Keratinocyte (primary cell): Measurements from ENCODE around the gene CHD1. TPM values are rescaled to one million over a fixed set of nuclear protein-coding genes. Genes with fewer than 3 reads are reported as not detected.

Experiments
- DNase-seq: peaks from one replicate; pipeline ENCODE4 v3.0.0-alpha.2; 2011; ENCODE audit warnings: low read depth, missing footprints, low spot score
- FAIRE-seq: peaks from 2 replicates; lab custom pipeline; 2011; peaks lifted over from hg19 to GRCh38; lab: Jason Lieb, UNC
- H2AFZ ChIP-seq: 2 replicates; pipeline ENCODE4 v1.6.0; 2012; ENCODE audit warnings: low read length, control low read depth, inconsistent platforms; ENCODE audit not compliant: control insufficient read depth
- H3K27ac ChIP-seq: 2 replicates; pipeline ENCODE4 v1.5.1; 2011; ENCODE audit warnings: low read length; ENCODE audit not compliant: control insufficient read depth, insufficient read depth
- H3K27me3 ChIP-seq: 3 replicates; pipeline ENCODE4 v1.6.0; 2011; ENCODE audit warnings: low read length; ENCODE audit not compliant: control insufficient read depth, insufficient read depth; ENCODE audit errors: extremely low read depth
- H3K36me3 ChIP-seq, 2 experiments: 2 replicates in 1 of 2; 3 replicates in 1 of 2; pipeline ENCODE4 v1.5.1; 2011; ENCODE audit warnings: low read length in 2 of 2, mild to moderate bottlenecking in 1 of 2; ENCODE audit not compliant: control insufficient read depth in 2 of 2, insufficient read depth in 2 of 2; ENCODE audit errors: extremely low read depth in 1 of 2
- H3K4me1 ChIP-seq: 3 replicates; pipeline ENCODE4 v1.5.1; 2011; ENCODE audit warnings: low read length; ENCODE audit not compliant: control insufficient read depth, insufficient read depth; ENCODE audit errors: extremely low read depth
- H3K4me2 ChIP-seq: 3 replicates; pipeline ENCODE4 v1.6.0; 2011; ENCODE audit warnings: low read depth, low read length; ENCODE audit not compliant: control insufficient read depth, insufficient read depth; ENCODE audit errors: extremely low read depth
- H3K4me3 ChIP-seq, 3 experiments: fragments of 200-600 bp in 1 of 3; sonication (generic) in 1 of 3; 2 replicates in 2 of 3; 3 replicates in 1 of 3; pipeline ENCODE4 v1.5.1; 2011 to 2016; ENCODE audit warnings: low read length in 3 of 3, mild to moderate bottlenecking in 3 of 3, control low read depth in 2 of 3, inconsistent platforms in 1 of 3, low read depth in 1 of 3, mixed read lengths in 1 of 3, mixed run types in 1 of 3, moderate library complexity in 1 of 3; ENCODE audit not compliant: control insufficient read depth in 2 of 3, insufficient read depth in 2 of 3; ENCODE audit errors: extremely low read depth in 1 of 3
- H3K79me2 ChIP-seq: 2 replicates; pipeline ENCODE4 v1.6.0; 2012; ENCODE audit warnings: low read length; ENCODE audit not compliant: control insufficient read depth, insufficient read depth
- H3K9ac ChIP-seq: 3 replicates; pipeline ENCODE4 v1.6.0; 2011; ENCODE audit warnings: low read length; ENCODE audit not compliant: control insufficient read depth, insufficient read depth; ENCODE audit errors: extremely low read depth
- H3K9me1 ChIP-seq: 3 replicates; pipeline ENCODE4 v1.6.0; 2011; ENCODE audit warnings: low read length; ENCODE audit not compliant: control insufficient read depth, insufficient read depth; ENCODE audit errors: extremely low read depth
- H3K9me3 ChIP-seq: 2 replicates; pipeline ENCODE4 v1.5.1; 2012; ENCODE audit warnings: low read depth, low read length; ENCODE audit not compliant: control insufficient read depth
- H4K20me1 ChIP-seq: 3 replicates; pipeline ENCODE4 v1.6.0; 2011; ENCODE audit warnings: low read length; ENCODE audit not compliant: control insufficient read depth, insufficient read depth; ENCODE audit errors: extremely low read depth
- EZH2 ChIP-seq: IDR thresholded peaks from one replicate; pipeline ENCODE4 v1.6.1; 2012; ENCODE audit warnings: inconsistent platforms, mild to moderate bottlenecking, low read length, moderate library complexity
- dilution Hi-C: fragments of 300-500 bp; cut with MboI; formaldehyde crosslinking; loops from one replicate; pipeline ENCODE4 v1.7.0; 2020; ENCODE audit warnings: low sequenced_read_pairs; ENCODE audit not compliant: extremely low pct_ligation_motif_present
- polyA plus RNA-seq, 5 experiments: library from polyadenylated mRNA; depleted of rRNA in 3 of 5; stranded (reverse) in 3 of 5; stranded (forward) in 1 of 5; unstranded in 1 of 5; fragments of >200 nt; gene quantifications; 1 replicate in 1 of 5; 2 replicates in 3 of 5; 3 replicates in 1 of 5; pipeline versions ENCODE4 v1.2.1 to v1.2.3, GENCODE V29; 2011 to 2012; ENCODE audit warnings: missing spikeins in 2 of 5, low read depth in 1 of 5, low replicate concordance in 1 of 5
- TF ChIP-seq, protein P1 (sequence below), 3 experiments: IDR thresholded peaks in 1 of 3; conservative IDR thresholded peaks in 1 of 3; optimal IDR thresholded peaks in 1 of 3; 2 replicates in 2 of 3; 3 replicates in 1 of 3; pipeline versions ENCODE3 to v1.5.1; 2011; ENCODE audit warnings: low read length in 3 of 3, mild to moderate bottlenecking in 3 of 3, moderate library complexity in 2 of 3, control low read depth in 1 of 3, inconsistent platforms in 1 of 3; ENCODE audit not compliant: insufficient read depth in 2 of 3; ENCODE audit errors: extremely low read depth in 1 of 3

Gene CHD1
- polyA plus RNA-seq, 1 donor (not counting 4 experiments of a cell fraction or from before 2014, with no cell fraction given) = 26.5 TPM

DNA sequence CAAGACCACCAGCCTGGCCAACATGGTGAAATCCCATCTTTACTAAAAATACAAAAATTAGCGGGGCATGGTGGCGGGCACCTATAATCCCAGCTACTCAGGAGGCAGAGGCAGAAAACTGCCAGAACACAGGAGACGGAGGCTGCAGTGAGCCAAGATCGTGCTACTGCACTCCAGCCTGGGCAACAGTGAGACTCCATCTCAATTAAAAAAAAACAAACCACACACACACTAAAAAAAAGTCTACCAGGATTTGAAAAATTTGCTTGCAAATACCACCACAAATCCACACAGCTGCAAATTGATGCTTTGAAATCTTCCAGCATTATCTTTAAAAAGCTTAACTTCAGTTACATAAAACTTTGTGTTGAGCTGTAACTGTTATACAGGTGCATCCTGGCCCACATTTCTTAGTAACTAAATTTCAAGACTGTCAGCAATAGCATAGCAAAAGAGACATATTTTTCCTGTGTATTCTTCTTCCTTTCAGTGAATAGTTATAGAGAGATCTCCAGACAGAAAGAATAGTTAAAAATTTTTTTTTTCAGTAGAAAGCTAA, 6.8 kb downstream of the CHD1 start:
- Histone ChIP-seq H3K9me3 (no peaks in the 10 kb centered on the region), H3K79me2 (peaks cover 96% of the 10 kb centered on the region), H3K4me2 (no peak overlapping the region), H4K20me1 (no peaks in the 10 kb centered on the region), H3K4me3 (no peak overlapping the region), H3K27me3 (no peaks in the 10 kb centered on the region), H2AFZ (no peak overlapping the region), H3K9me1 (no peaks in the 10 kb centered on the region), H3K27ac (no peak overlapping the region), H3K9ac (no peak overlapping the region), H3K4me1 (peaks cover 4% of the 10 kb centered on the region), H3K36me3 (peaks cover 7% of the 10 kb centered on the region in 2 experiments)
- FAIRE-seq = no peak
- no peak for DNase-seq
- TF ChIP-seq, protein P1, sequence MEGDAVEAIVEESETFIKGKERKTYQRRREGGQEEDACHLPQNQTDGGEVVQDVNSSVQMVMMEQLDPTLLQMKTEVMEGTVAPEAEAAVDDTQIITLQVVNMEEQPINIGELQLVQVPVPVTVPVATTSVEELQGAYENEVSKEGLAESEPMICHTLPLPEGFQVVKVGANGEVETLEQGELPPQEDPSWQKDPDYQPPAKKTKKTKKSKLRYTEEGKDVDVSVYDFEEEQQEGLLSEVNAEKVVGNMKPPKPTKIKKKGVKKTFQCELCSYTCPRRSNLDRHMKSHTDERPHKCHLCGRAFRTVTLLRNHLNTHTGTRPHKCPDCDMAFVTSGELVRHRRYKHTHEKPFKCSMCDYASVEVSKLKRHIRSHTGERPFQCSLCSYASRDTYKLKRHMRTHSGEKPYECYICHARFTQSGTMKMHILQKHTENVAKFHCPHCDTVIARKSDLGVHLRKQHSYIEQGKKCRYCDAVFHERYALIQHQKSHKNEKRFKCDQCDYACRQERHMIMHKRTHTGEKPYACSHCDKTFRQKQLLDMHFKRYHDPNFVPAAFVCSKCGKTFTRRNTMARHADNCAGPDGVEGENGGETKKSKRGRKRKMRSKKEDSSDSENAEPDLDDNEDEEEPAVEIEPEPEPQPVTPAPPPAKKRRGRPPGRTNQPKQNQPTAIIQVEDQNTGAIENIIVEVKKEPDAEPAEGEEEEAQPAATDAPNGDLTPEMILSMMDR (optimal IDR thresholded peaks at IDR 0.05 in 1 of 3, IDR thresholded peaks at IDR 0.05 in 1 of 3, conservative IDR thresholded peaks at IDR 0.05 in 1 of 3; ENCODE audit: extremely low read depth in 1 of 3, insufficient read depth in 2 of 3, low read length in 3 of 3) = no peak
- no peak for TF ChIP-seq EZH2
- dilution Hi-C loops = no loop called here

DNA sequence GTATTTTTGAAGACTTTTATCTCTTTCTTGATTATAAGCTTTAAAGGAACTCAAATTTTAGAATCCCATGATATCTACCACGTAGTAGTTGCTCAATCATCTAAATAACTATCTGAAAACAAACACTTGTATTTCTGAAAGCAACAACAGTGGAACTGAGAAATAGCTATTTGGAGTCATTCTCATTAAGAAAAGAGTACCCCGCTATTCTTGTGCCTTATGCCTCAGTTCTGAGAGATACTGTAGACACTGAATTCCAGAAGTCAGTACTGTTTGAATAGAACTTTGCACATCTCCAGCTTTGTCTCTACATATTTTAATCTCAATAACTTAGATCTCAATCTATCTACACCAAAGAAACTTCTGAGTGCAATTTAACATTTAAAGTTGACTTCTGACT, 11.4 kb downstream of the CHD1 start:
- Histone ChIP-seq H3K9me3 (no peaks in the 10 kb centered on the region), H3K9me1 (no peaks in the 10 kb centered on the region), H3K4me3 (no peak overlapping the region), H3K79me2 (peaks cover 96% of the 10 kb centered on the region), H3K27ac (no peak overlapping the region), H3K36me3 (peaks cover 3% of the 10 kb centered on the region in 2 experiments), H3K9ac (no peak overlapping the region), H3K27me3 (no peaks in the 10 kb centered on the region), H3K4me2 (no peak overlapping the region), H2AFZ (no peak overlapping the region), H3K4me1 (no peaks in the 10 kb centered on the region), H4K20me1 (peaks cover 3% of the 10 kb centered on the region)
- no peak for DNase-seq
- dilution Hi-C loops = no loop called here
- no peak for FAIRE-seq
- TF ChIP-seq, protein P1 (optimal IDR thresholded peaks at IDR 0.05 in 1 of 3, IDR thresholded peaks at IDR 0.05 in 1 of 3, conservative IDR thresholded peaks at IDR 0.05 in 1 of 3; ENCODE audit: extremely low read depth in 1 of 3, insufficient read depth in 2 of 3, low read length in 3 of 3) = no peak
- TF ChIP-seq EZH2 = no peak
